SKM-1 (cell line): ENCODE results near the gene REPIN1.
A peak's percentile ranks its signal among the peaks of the same experiment; 100 is the strongest.

Experiments
- DNase-seq: peaks from one replicate; lab custom pipeline; 2025; ENCODE audit not compliant: unreplicated experiment; lab: John Stamatoyannopoulos, UW

Gene REPIN1

GRCh38 chr7:150359622-150360362 lies 8.8 kb upstream of the REPIN1 start:
- DNase-seq, result no peak

- no peak for DNase-seq
Observed at GRCh38 chr7:150360363-150361058, 8.1 kb upstream of the REPIN1 start.

GRCh38 chr7:150361402-150361801 lies 7.2 kb upstream of the REPIN1 start:
- no peak for DNase-seq

GRCh38 chr7:150361807-150362621 lies 6.6 kb upstream of the REPIN1 start:
- no peak for DNase-seq

- DNase-seq, result no peak
Observed at GRCh38 chr7:150363370-150363769, 5.3 kb upstream of the REPIN1 start.

GRCh38 chr7:150363872-150364271 lies 4.8 kb upstream of the REPIN1 start:
- no peak for DNase-seq

GRCh38 chr7:150365194-150365593 lies 3.4 kb upstream of the REPIN1 start:
- DNase-seq, result no peak

GRCh38 chr7:150365673-150366398 lies 2.8 kb upstream of the REPIN1 start:
- peak; percentile 18 for DNase-seq

- DNase-seq, result no peak
Observed at GRCh38 chr7:150367677-150368095, 936 bp upstream of the REPIN1 start.

GRCh38 chr7:150368884-150369747 lies 494 bp downstream of the REPIN1 start:
- no peak for DNase-seq

- DNase-seq, result no peak
Observed at GRCh38 chr7:150369748-150370501, 1.3 kb downstream of the REPIN1 start.

- no peak for DNase-seq
Observed at GRCh38 chr7:150370612-150371071, 2.0 kb downstream of the REPIN1 start.

- no peak for DNase-seq
Observed at GRCh38 chr7:150371131-150371995, 2.7 kb downstream of the REPIN1 start.

- DNase-seq, result no peak
Observed at GRCh38 chr7:150371996-150372270, 3.3 kb downstream of the REPIN1 start.

GRCh38 chr7:150372271-150373048 lies 3.8 kb downstream of the REPIN1 start:
- no peak for DNase-seq

- DNase-seq, result no peak
Observed at GRCh38 chr7:150373049-150373801, 4.6 kb downstream of the REPIN1 start.

- DNase-seq, result no peak
Observed at GRCh38 chr7:150374026-150374425, 5.4 kb downstream of the REPIN1 start.
